OCI-LY1 (cell line): Measurements from ENCODE around the gene ITSN1.

ENCODE experiments used
- EZH2 ChIP-seq: fragments of 200-600 bp; sonication (generic), shearing (Covaris generic); IDR thresholded peaks from 2 replicates; pipeline ENCODE4 v1.8.0; 2017; ENCODE audit warnings: borderline replicate concordance, mixed run types, mild to moderate bottlenecking, antibody characterized with exemption, low read length, moderate library complexity, mixed read lengths
- TF ChIP-seq, protein P1 (sequence below): fragments of 200-600 bp; sonication (generic), shearing (Covaris generic); IDR thresholded peaks from 2 replicates; pipeline ENCODE4 v1.5.1; 2017; ENCODE audit warnings: mild to moderate bottlenecking, antibody characterized with exemption, low read length, moderate library complexity, mixed read lengths

DNA sequence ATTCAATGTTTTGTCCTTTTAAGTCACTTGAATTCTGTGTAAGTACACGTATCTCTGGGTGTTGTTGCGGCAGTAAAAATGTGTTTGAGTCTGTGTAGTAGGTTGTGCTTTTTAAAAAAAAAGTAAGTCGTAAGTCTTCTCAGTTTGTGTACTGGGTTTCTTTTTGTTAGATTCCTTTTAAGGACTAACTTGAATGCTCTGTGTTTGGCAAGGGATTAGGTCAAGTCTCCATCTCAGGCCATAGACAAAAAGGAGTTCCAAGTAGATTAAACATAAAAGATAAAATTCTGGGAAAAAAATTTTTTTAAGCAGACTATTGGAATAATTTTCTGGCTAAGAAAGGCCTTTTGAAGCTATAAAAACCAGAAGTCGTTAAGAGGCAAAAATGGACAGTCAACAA is 160.2 kb downstream of the ITSN1 start:
- TF ChIP-seq, protein P1, sequence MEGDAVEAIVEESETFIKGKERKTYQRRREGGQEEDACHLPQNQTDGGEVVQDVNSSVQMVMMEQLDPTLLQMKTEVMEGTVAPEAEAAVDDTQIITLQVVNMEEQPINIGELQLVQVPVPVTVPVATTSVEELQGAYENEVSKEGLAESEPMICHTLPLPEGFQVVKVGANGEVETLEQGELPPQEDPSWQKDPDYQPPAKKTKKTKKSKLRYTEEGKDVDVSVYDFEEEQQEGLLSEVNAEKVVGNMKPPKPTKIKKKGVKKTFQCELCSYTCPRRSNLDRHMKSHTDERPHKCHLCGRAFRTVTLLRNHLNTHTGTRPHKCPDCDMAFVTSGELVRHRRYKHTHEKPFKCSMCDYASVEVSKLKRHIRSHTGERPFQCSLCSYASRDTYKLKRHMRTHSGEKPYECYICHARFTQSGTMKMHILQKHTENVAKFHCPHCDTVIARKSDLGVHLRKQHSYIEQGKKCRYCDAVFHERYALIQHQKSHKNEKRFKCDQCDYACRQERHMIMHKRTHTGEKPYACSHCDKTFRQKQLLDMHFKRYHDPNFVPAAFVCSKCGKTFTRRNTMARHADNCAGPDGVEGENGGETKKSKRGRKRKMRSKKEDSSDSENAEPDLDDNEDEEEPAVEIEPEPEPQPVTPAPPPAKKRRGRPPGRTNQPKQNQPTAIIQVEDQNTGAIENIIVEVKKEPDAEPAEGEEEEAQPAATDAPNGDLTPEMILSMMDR: no peak
- no peak for TF ChIP-seq EZH2
